Neural cell (in vitro differentiated cells): ENCODE measurements around the gene PRPF38B. TPM values are rescaled to one million over a fixed set of nuclear protein-coding genes. Genes with fewer than 3 reads are reported as not detected.

Source experiments
- H2AFZ ChIP-seq: fragments of 200-600, 300-800 bp; sonication (generic), shearing (Covaris generic); 2 replicates; pipeline ENCODE4 v1.6.0; 2014; ENCODE audit warnings: low read depth, mild to moderate bottlenecking, antibody characterized with exemption, low read length, moderate library complexity
- H3F3A ChIP-seq: fragments of 200-600 bp; shearing (Covaris generic); 2 replicates; pipeline ENCODE4 v1.6.1; 2016; ENCODE audit warnings: mild to moderate bottlenecking, moderate library complexity, mixed read lengths, antibody characterized with exemption, low read length; ENCODE audit not compliant: insufficient read depth, poor library complexity, severe bottlenecking
- H3K27ac ChIP-seq: fragments of 200-600, 300-800 bp; sonication (generic), shearing (Covaris generic); 2 replicates; pipeline ENCODE4 v1.5.1; 2014; ENCODE audit warnings: mild to moderate bottlenecking, low read length, moderate library complexity
- H3K27me3 ChIP-seq: fragments of 300-800, 200-600 bp; sonication (generic), shearing (Covaris generic); 2 replicates; pipeline ENCODE4 v1.6.0; 2014; ENCODE audit warnings: mild to moderate bottlenecking, low read depth, low read length, moderate library complexity; ENCODE audit not compliant: insufficient read depth
- H3K36me3 ChIP-seq: fragments of 300-800, 200-600 bp; sonication (generic), shearing (Covaris generic); 2 replicates; pipeline ENCODE4 v1.5.1; 2014; ENCODE audit warnings: mild to moderate bottlenecking, antibody characterized with exemption, low read length, moderate library complexity; ENCODE audit not compliant: insufficient read depth
- H3K4me2 ChIP-seq: fragments of 300-800, 200-600 bp; sonication (generic), shearing (Covaris generic); 2 replicates; pipeline ENCODE4 v1.6.0; 2014; ENCODE audit warnings: mild to moderate bottlenecking, low read length
- H3K4me3 ChIP-seq: fragments of 300-800, 200-600 bp; sonication (generic), shearing (Covaris generic); 2 replicates; pipeline ENCODE4 v1.5.1; 2014; ENCODE audit warnings: mild to moderate bottlenecking, low read length, moderate library complexity
- H3K79me2 ChIP-seq: fragments of 200-600 bp; shearing (Covaris generic); replicated peaks from 2 replicates; pipeline ENCODE4 v1.6.0; 2014; ENCODE audit warnings: mild to moderate bottlenecking, low read length, moderate library complexity; ENCODE audit not compliant: insufficient read depth
- H3K9ac ChIP-seq: fragments of 300-800, 200-600 bp; sonication (generic), shearing (Covaris generic); 2 replicates; pipeline ENCODE4 v1.6.1; 2016; ENCODE audit warnings: mild to moderate bottlenecking, low read length, mixed read lengths
- H3K9me2 ChIP-seq: fragments of 200-600 bp; shearing (Covaris generic); 2 replicates; pipeline ENCODE4 v1.6.1; 2016; ENCODE audit warnings: mild to moderate bottlenecking, low read length, mixed read lengths; ENCODE audit not compliant: insufficient read depth
- H3K9me3 ChIP-seq: fragments of 200-600, 300-800 bp; sonication (generic), shearing (Covaris generic); 2 replicates; pipeline ENCODE4 v1.6.1; 2016; ENCODE audit warnings: mild to moderate bottlenecking, mixed run types, low read length, moderate library complexity, mixed read lengths
- H4K20me1 ChIP-seq: fragments of 200-600 bp; shearing (Covaris generic); 2 replicates; pipeline ENCODE4 v1.6.1; 2016; ENCODE audit warnings: mild to moderate bottlenecking, mixed run types; ENCODE audit not compliant: insufficient read depth
- CTCF ChIP-seq: fragments of 450-650 bp; IDR thresholded peaks from 2 replicates; pipeline ENCODE4 v1.5.1; 2014; ENCODE audit warnings: antibody characterized with exemption, mild to moderate bottlenecking, moderate library complexity; ENCODE audit not compliant: poor library complexity, severe bottlenecking
- EP300 ChIP-seq: fragments of 450-650 bp; conservative IDR thresholded peaks from 2 replicates; pipeline ENCODE4 v1.6.1; 2014; ENCODE audit warnings: antibody characterized with exemption, mild to moderate bottlenecking, moderate library complexity; ENCODE audit not compliant: poor library complexity, severe bottlenecking
- EZH2 ChIP-seq: fragments of 200-600, 300-800 bp; shearing (Covaris generic), sonication (generic); IDR thresholded peaks from 2 replicates; pipeline ENCODE4 v1.6.1; 2014; ENCODE audit warnings: antibody characterized with exemption, low read length, borderline replicate concordance, mild to moderate bottlenecking; ENCODE audit not compliant: insufficient read depth, poor library complexity, severe bottlenecking
- MXI1 ChIP-seq: fragments of 450-650 bp; conservative IDR thresholded peaks from 2 replicates; pipeline ENCODE4 v1.6.1; 2014; ENCODE audit warnings: antibody characterized with exemption, mild to moderate bottlenecking; ENCODE audit not compliant: poor library complexity, severe bottlenecking
- POLR2AphosphoS5 ChIP-seq: IDR thresholded peaks from 2 replicates; pipeline ENCODE4 v1.6.1; 2012
- RAD21 ChIP-seq: fragments of 450-650 bp; conservative IDR thresholded peaks from 2 replicates; pipeline ENCODE4 v1.6.1; 2014; ENCODE audit warnings: antibody characterized with exemption, mild to moderate bottlenecking, moderate library complexity
- REST ChIP-seq: IDR thresholded peaks from 2 replicates; pipeline ENCODE4 v1.6.1; 2012; ENCODE audit warnings: borderline replicate concordance
- SMC3 ChIP-seq: fragments of 450-650 bp; conservative IDR thresholded peaks from 2 replicates; pipeline ENCODE4 v1.6.1; 2014; ENCODE audit warnings: antibody characterized with exemption, mild to moderate bottlenecking, moderate library complexity; ENCODE audit not compliant: poor library complexity
- TAF1 ChIP-seq: IDR thresholded peaks from 2 replicates; pipeline ENCODE4 v1.6.1; 2012; ENCODE audit warnings: low read depth
- polyA plus RNA-seq: library from polyadenylated mRNA; depleted of rRNA; stranded (reverse); fragments of >200 nt; gene quantifications from 2 replicates; pipeline ENCODE4 v1.2.3, GENCODE V29; 2014

Gene PRPF38B
- polyA plus RNA-seq, 1 donor from 2014 or later: 31.9 TPM

GRCh38 chr1:108728327-108728923, 36.3 kb downstream of the PRPF38B start:
- Histone ChIP-seq H3K9me3 (no peaks in the 10 kb centered on the region), H3K4me2 (no peak overlapping the region), H3K36me3 (no peaks in the 10 kb centered on the region), H3K79me2 (no peaks in the 10 kb centered on the region), H3K27me3 (no peaks in the 10 kb centered on the region), H4K20me1 (no peaks in the 10 kb centered on the region), H3F3A (no peaks in the 10 kb centered on the region), H3K4me3 (no peak overlapping the region), H3K9ac (no peak overlapping the region), H2AFZ (no peak overlapping the region), H3K27ac (peak overlapping the region; percentile 34), H3K9me2 (no peaks in the 10 kb centered on the region)
- TF ChIP-seq SMC3 (no peak), REST (no peak), MXI1 (no peak), TAF1 (no peak), EZH2 (no peak), RAD21 (no peak), EP300 (no peak), POLR2AphosphoS5 (no peak), CTCF (no peak)

- H3K9me2 ChIP-seq: no peaks in the 10 kb centered on the region
- peak; percentile 70 for TF ChIP-seq EP300
- no peak for TF ChIP-seq MXI1
- TF ChIP-seq POLR2AphosphoS5: peak; percentile 69
- TF ChIP-seq REST: peak; percentile 61
Measured at GRCh38 chr1:108729481-108729880, 37.4 kb downstream of the PRPF38B start.

More at GRCh38 chr1:108729481-108729880, 37.4 kb downstream of the PRPF38B start:
- no peaks in the 10 kb centered on the region for H3K79me2 ChIP-seq
- no peaks in the 10 kb centered on the region for H3F3A ChIP-seq
- H4K20me1 ChIP-seq: no peaks in the 10 kb centered on the region
- H3K36me3 ChIP-seq: no peaks in the 10 kb centered on the region
- no peak overlapping the region for H3K4me3 ChIP-seq
- H3K27ac ChIP-seq: peak overlapping the region; percentile 34
- no peak overlapping the region for H3K4me2 ChIP-seq
- H3K9me3 ChIP-seq: no peaks in the 10 kb centered on the region
- no peak overlapping the region for H3K9ac ChIP-seq
- no peak overlapping the region for H2AFZ ChIP-seq
- H3K27me3 ChIP-seq: no peaks in the 10 kb centered on the region
